ENCODE measurements around the gene TGFB1. TPM values are rescaled to one million over a fixed set of nuclear protein-coding genes. Genes with fewer than 3 reads are reported as not detected.

Gene TGFB1
- total and polyA plus RNA-seq, 2 of the 13 experiments (the other 11 are each of a cell fraction or from before 2014, with no cell fraction given), result 4.1 to 5.4 TPM

- TF ChIP-seq ZNF609 (CRISPR knock-in tag; IDR thresholded peaks at IDR 0.05; ENCODE audit: borderline replicate concordance), result no peak
- TF ChIP-seq ZNF75D (CRISPR knock-in tag; IDR thresholded peaks at IDR 0.05; ENCODE audit: borderline replicate concordance), result no peak
- TF ChIP-seq JDP2 (CRISPR knock-in tag; IDR thresholded peaks at IDR 0.05; ENCODE audit: borderline replicate concordance), result no peak
- TF ChIP-seq PRDM10 (CRISPR knock-in tag; IDR thresholded peaks at IDR 0.05; ENCODE audit: low read depth), result peak; percentile 53; the same call in 1 of the 2 replicates
- no peak for TF ChIP-seq ZNF550 (CRISPR knock-in tag; IDR thresholded peaks at IDR 0.05; ENCODE audit: borderline replicate concordance)
- TF ChIP-seq CBX2 (IDR thresholded peaks at IDR 0.05; ENCODE audit: low read depth, low read length), result no peak
- TF ChIP-seq CBX2 (CRISPR knock-in tag; IDR thresholded peaks at IDR 0.05; ENCODE audit: low read depth), result peak; percentile 82; the same call in 1 of the 2 replicates
- TF ChIP-seq, protein P1, sequence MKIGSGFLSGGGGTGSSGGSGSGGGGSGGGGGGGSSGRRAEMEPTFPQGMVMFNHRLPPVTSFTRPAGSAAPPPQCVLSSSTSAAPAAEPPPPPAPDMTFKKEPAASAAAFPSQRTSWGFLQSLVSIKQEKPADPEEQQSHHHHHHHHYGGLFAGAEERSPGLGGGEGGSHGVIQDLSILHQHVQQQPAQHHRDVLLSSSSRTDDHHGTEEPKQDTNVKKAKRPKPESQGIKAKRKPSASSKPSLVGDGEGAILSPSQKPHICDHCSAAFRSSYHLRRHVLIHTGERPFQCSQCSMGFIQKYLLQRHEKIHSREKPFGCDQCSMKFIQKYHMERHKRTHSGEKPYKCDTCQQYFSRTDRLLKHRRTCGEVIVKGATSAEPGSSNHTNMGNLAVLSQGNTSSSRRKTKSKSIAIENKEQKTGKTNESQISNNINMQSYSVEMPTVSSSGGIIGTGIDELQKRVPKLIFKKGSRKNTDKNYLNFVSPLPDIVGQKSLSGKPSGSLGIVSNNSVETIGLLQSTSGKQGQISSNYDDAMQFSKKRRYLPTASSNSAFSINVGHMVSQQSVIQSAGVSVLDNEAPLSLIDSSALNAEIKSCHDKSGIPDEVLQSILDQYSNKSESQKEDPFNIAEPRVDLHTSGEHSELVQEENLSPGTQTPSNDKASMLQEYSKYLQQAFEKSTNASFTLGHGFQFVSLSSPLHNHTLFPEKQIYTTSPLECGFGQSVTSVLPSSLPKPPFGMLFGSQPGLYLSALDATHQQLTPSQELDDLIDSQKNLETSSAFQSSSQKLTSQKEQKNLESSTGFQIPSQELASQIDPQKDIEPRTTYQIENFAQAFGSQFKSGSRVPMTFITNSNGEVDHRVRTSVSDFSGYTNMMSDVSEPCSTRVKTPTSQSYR (CRISPR knock-in tag; IDR thresholded peaks at IDR 0.05; ENCODE audit: borderline replicate concordance), result peak; percentile 32; the same call in 1 of the 2 replicates
- TF ChIP-seq, protein P2, sequence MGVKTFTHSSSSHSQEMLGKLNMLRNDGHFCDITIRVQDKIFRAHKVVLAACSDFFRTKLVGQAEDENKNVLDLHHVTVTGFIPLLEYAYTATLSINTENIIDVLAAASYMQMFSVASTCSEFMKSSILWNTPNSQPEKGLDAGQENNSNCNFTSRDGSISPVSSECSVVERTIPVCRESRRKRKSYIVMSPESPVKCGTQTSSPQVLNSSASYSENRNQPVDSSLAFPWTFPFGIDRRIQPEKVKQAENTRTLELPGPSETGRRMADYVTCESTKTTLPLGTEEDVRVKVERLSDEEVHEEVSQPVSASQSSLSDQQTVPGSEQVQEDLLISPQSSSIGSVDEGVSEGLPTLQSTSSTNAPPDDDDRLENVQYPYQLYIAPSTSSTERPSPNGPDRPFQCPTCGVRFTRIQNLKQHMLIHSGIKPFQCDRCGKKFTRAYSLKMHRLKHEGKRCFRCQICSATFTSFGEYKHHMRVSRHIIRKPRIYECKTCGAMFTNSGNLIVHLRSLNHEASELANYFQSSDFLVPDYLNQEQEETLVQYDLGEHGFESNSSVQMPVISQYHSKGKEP (CRISPR knock-in tag; IDR thresholded peaks at IDR 0.05), result no peak
- TF ChIP-seq RFXANK (CRISPR knock-in tag; IDR thresholded peaks at IDR 0.05), result no peak; the same call in 1 of the 2 replicates
- TF ChIP-seq ZNF547 (CRISPR knock-in tag; IDR thresholded peaks at IDR 0.05), result peak; percentile 58; the same call in 1 of the 2 replicates
- no peak for TF ChIP-seq MLLT10 (CRISPR knock-in tag; IDR thresholded peaks at IDR 0.05)
- no peak for TF ChIP-seq ZNF282 (IDR thresholded peaks at IDR 0.05; ENCODE audit: partially characterized antibody)
- no peak for TF ChIP-seq ZNF644 (CRISPR knock-in tag; IDR thresholded peaks at IDR 0.05; ENCODE audit: low read depth)
These were observed 43.6 kb upstream of the TGFB1 start, which contains the start of the genes BCKDHA and EXOSC5 (continued) for GRCh38 chr19:41397086-41398049.

All from HepG2 (cell line).